Duodenal mucosa (tissue), 2 donors: ENCODE measurements around the gene OR51B5.
"Not testable (repeated sequence)": the region's sequence is repeated elsewhere in the genome, so short reads cannot be mapped to it uniquely, and the experiment has no call there.

ENCODE experiments used
- H3K27ac ChIP-seq: one replicate; pipeline ENCODE4 v1.7.0; 2013; ENCODE audit warnings: low read depth, low read length
- H3K27me3 ChIP-seq, 2 donors: one replicate each; pipeline ENCODE4 v1.7.0; 2013; ENCODE audit warnings: low read length in 2 of 2, control low read depth in 1 of 2; ENCODE audit not compliant: insufficient read depth in 2 of 2, control insufficient read depth in 1 of 2
- H3K36me3 ChIP-seq, 2 donors: one replicate each; pipeline ENCODE4 v1.7.0; 2013; ENCODE audit warnings: low read length in 2 of 2, control low read depth in 1 of 2; ENCODE audit not compliant: insufficient read depth in 2 of 2, control insufficient read depth in 1 of 2
- H3K4me1 ChIP-seq, 2 donors: one replicate each; pipeline ENCODE4 v1.7.0; 2013; ENCODE audit warnings: low read length in 2 of 2, control low read depth in 1 of 2; ENCODE audit not compliant: insufficient read depth in 2 of 2, control insufficient read depth in 1 of 2
- H3K4me3 ChIP-seq, 2 donors: one replicate each; pipeline ENCODE4 v1.7.0; 2013; ENCODE audit warnings: low read length in 2 of 2, low read depth in 1 of 2
- H3K9ac ChIP-seq, 2 donors: one replicate each; pipeline ENCODE4 v1.7.0; 2013; ENCODE audit warnings: low read length in 2 of 2, low read depth in 1 of 2
- H3K9me3 ChIP-seq, 2 donors: one replicate each; pipeline ENCODE4 v1.7.0; 2013; ENCODE audit warnings: low read length in 2 of 2, control low read depth in 1 of 2; ENCODE audit not compliant: control insufficient read depth in 1 of 2

The OR51B5 gene

DNA sequence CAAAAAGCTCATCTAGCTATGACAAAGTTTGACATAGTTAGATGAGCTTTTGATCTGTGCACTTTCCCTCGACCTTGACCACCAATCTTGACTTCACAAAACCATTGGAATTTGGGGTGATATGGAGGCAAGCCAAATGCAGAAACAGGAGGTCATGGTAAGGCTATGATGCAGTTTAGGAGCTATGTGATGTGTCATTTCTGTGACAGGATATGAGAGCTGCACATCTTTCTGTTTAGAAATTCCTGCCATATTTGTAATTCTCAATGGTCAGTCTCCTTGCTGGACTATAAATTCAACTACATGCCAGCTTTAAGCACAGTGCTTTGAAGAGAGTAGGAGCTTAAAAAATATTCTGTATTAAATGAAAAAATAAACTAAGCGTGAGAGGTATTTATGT, 20.9 kb upstream of the OR51B5 start:
- no peak overlapping the region for H3K9ac ChIP-seq
- H3K36me3 ChIP-seq, result no peaks in the 10 kb centered on the region
- no peak overlapping the region for H3K27ac ChIP-seq
- H3K9me3 ChIP-seq, result no peaks in the 10 kb centered on the region
- no peaks in the 10 kb centered on the region for H3K27me3 ChIP-seq
- no peaks in the 10 kb centered on the region for H3K4me1 ChIP-seq
- H3K4me3 ChIP-seq, result no peak overlapping the region

DNA sequence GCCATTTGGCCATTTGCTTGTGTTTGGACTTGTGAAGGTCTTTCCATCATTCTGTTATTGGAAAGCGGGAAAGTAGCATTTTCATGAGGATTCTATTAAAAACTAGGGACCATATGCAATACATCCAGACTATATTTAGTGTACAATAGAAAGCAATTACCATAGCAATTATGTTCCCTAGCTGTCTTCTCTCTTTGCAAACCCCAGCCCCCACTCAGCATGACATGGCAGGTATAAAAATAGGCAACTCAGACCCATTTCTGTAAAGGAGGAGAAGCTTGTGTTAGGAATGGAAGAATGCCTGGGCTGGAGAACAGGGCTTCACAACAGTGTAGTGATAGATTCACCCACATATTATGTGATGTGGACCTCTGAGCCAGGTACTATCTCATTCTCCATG, 20.4 kb upstream of the OR51B5 start:
- H3K4me3 ChIP-seq, result no peak overlapping the region
- no peaks in the 10 kb centered on the region for H3K4me1 ChIP-seq
- H3K36me3 ChIP-seq, result no peaks in the 10 kb centered on the region
- no peak overlapping the region for H3K27ac ChIP-seq
- no peaks in the 10 kb centered on the region for H3K9me3 ChIP-seq
- no peak overlapping the region for H3K9ac ChIP-seq
- H3K27me3 ChIP-seq, result no peaks in the 10 kb centered on the region

DNA sequence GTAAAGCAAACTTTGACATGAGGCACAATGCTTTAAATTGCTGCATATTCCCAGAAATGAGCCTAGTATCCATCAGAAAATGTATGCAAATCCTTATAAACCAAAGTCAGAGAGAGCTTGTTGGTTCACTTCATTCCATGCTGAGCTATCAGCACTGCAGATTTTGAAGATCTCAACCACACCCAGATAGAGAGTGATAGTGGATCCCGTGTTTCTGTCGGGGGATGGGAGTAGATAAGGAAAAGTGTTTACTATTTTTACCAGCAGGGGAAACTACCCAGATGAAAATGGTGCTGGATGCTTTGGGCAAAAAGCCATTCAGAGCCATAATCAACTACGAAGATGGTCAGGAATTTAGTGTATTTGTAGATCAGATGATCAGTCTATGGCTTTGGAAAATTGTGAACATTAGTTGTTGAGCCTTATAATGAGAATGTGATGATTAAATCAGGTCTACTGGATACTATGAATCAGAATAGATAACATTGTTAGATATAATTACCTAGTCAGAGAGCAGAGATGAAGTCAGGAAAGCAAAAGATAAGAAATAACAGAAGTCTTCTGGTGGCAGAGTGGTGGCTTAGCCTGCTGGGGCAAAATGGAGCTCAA, 18.8 kb upstream of the OR51B5 start:
- Histone ChIP-seq H3K9ac (no peak overlapping the region), H3K4me3 (no peak overlapping the region), H3K27me3 (no peaks in the 10 kb centered on the region), H3K9me3 (no peaks in the 10 kb centered on the region), H3K4me1 (no peaks in the 10 kb centered on the region), H3K36me3 (no peaks in the 10 kb centered on the region), H3K27ac (no peak overlapping the region)

DNA sequence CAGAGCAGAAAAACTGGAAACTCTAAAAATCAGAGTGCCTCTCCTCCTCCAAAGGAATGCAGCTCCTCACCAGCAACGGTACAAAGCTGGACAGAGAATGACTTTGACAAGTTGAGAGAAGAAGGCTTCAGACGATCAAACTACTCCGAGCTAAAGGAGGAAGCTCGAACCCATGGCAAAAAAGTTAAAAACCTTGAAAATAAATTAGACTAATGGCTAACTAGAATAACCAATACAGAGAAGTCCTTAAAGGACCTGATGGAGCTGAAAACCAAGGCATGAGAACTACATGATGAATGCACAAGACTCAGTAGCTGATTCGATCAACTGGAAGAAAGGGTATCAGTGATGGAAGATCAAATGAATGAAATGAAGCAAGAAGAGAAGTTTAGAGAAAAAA, 12.7 kb upstream of the OR51B5 start:
- H3K4me1 ChIP-seq, H3K9me3 ChIP-seq, H3K4me3 ChIP-seq, H3K36me3 ChIP-seq, H3K27me3 ChIP-seq, H3K9ac ChIP-seq, H3K27ac ChIP-seq: not testable (repeated sequence)

DNA sequence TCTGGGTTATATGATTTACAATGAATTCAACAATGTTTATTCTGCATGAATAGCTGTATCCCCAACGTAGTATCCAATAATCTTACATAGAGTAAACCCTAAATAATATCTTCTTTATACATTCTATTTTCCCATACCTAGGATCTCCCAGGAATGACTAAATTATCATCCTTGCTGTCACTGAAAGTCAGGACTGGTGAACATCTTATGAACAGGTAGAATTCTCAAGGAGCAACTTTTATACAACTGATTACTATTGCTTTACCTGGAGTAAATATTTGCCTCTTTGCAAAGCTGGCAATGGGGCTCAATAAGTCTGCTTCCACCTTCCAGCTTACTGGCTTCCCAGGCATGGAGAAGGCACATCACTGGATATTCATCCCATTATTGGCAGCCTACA, 7.9 kb upstream of the OR51B5 start, which contains the start of gene OR51B6:
Gene OR51B6, plus strand, starts transcription at position 301 of the 400 bp plus-strand sequence. Its CDS starts 0 bp downstream, at position 301.
- H3K9ac ChIP-seq, result no peak within 1 kb of the TSS
- no peaks in the 10 kb centered on the region for H3K9me3 ChIP-seq
- H3K4me3 ChIP-seq, result no peak within 1 kb of the TSS
- H3K4me1 ChIP-seq, result no peaks in the 10 kb centered on the region
- no peak within 1 kb of the TSS for H3K27ac ChIP-seq
- H3K36me3 ChIP-seq, result no peaks in the 10 kb centered on the region
- no peaks in the 10 kb centered on the region for H3K27me3 ChIP-seq

DNA sequence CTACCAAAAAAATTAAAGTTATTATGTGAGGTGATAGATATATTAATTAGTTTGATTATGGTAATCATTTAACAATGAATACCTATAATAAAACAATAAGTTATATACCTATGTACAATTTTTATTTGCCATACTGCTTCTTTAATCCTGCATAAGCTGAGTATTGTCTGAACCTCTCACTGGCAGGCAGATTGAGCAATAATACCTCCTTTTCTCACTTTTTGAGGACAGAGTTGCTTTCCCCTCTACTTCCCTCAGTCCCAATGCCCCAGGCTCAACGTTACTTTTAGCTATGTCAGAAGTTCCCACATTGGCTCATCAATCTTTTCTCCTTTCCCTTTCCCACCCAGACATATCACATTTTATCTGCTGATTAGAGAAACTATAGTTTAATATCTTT, 6.2 kb upstream of the OR51B5 start:
- Histone ChIP-seq H3K9me3 (no peaks in the 10 kb centered on the region), H3K27ac (no peak overlapping the region), H3K36me3 (no peaks in the 10 kb centered on the region)

DNA sequence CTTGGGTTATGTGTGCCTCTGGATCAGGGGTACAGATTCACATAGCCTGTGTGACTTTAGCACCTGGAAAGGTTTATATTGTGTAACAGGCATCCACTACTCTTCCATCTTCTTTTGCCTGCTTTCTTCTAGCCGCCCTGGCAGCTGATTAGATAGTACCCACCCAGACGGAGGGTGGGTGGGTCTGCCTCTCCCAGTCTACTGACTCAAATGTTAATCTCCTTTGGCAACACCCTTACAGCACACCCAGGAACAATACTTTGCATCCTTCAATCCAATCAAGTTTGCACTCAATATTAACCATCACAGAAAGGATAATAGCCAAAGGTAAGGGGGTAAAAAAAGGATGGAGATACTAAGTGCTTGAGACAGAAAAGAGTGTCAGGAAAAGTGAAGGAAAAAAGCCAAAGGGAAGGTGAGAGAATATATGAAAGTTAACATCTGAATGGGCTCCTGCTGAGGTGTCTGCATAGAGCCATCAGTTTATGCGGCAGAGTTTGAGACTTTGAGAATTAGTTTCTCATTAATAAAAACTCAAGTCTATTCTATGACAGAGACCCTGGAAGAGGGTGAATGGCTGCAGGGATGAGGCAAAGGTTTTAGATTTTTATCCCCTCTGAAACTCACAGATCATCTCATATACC, 5.3 kb upstream of the OR51B5 start:
- Histone ChIP-seq H3K27ac (no peak overlapping the region), H3K9ac (no peak overlapping the region), H3K4me3 (no peak overlapping the region), H3K27me3 (no peaks in the 10 kb centered on the region), H3K4me1 (no peaks in the 10 kb centered on the region), H3K9me3 (no peaks in the 10 kb centered on the region), H3K36me3 (no peaks in the 10 kb centered on the region)

More for the DNA sequence above, 6.2 kb upstream of the OR51B5 start:
- H3K27me3 ChIP-seq, result no peaks in the 10 kb centered on the region
- H3K4me1 ChIP-seq, result no peaks in the 10 kb centered on the region
- no peak overlapping the region for H3K4me3 ChIP-seq
- H3K9ac ChIP-seq, result no peak overlapping the region

DNA sequence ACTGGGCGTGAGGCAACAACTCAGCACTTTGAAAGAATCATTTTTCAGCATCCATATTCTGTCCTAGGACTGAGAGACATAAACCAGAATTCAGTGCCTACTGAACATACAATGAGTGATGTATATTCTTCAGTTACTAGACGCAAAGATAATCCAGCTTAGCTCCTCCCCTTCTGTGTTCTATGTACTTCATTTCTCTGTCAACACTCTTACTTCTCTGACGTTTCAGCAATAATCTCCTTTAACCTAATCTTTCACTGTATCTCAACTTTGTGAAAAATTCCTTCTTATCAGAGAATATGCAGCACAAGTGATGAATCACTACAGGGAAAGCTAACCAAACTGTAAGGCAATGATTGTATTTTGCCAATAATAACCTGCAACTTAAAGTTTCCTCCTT, 2.5 kb upstream of the OR51B5 start:
- H3K36me3 ChIP-seq, result no peaks in the 10 kb centered on the region
- H3K27ac ChIP-seq, result no peak overlapping the region
- no peaks in the 10 kb centered on the region for H3K27me3 ChIP-seq
- H3K4me3 ChIP-seq, result no peak overlapping the region
- no peaks in the 10 kb centered on the region for H3K4me1 ChIP-seq
- H3K9me3 ChIP-seq, result no peaks in the 10 kb centered on the region
- H3K9ac ChIP-seq, result no peak overlapping the region

DNA sequence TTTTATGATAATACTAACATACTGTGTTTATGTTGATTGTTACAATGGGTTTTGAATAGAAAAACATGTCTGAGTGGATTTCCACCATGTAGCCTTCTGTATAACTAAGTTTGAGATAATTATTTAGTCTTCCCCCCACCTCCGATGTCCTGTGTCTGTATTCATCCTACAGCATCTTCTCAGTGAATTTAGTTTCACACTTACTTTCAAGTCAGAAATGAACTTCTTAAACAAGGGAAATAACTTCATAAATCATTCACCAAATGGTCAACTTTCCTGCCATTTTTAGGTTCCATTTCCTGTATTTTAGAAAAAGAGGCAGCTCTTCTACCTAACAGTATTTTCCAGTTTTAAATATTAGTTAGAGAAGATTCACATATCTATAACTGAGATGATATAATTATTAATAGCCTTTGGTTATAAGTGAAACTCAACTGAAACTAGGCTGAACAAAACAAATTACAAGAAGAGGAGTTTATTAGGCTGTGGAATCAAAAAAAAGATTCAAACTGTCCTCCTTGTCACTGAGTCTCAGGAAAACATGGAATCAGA, 3.5 kb downstream of the OR51B5 start:
- H3K27ac ChIP-seq, result no peak overlapping the region
- H3K9me3 ChIP-seq, result no peaks in the 10 kb centered on the region
- no peak overlapping the region for H3K4me3 ChIP-seq
- no peaks in the 10 kb centered on the region for H3K27me3 ChIP-seq
- H3K9ac ChIP-seq, result no peak overlapping the region
- no peaks in the 10 kb centered on the region for H3K36me3 ChIP-seq
- H3K4me1 ChIP-seq, result no peaks in the 10 kb centered on the region

DNA sequence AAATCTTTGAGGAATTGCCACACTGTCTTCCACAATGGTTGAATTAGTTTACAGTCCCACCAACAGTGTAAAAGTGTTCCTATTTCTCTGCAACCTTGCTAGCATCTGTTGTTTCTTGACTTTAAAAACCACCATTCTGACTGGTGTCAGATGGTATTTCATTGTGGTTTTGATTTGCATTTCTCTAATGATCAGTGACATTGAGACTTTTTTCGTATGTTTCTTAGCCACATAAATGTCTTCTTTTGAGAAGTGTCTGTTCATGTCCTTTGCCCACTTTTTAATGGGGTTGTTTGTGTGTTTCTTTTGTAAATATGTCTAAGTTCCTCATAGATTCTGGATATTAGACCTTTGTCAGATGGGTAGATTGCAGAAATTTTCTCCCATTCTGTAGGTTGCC, 6.1 kb downstream of the OR51B5 start:
- not testable (repeated sequence) for H3K4me1 ChIP-seq, H3K27ac ChIP-seq, H3K9ac ChIP-seq, H3K36me3 ChIP-seq, H3K4me3 ChIP-seq, H3K27me3 ChIP-seq, H3K9me3 ChIP-seq
